Measurements from ENCODE around the gene UBQLN1. TPM values are rescaled to one million over a fixed set of nuclear protein-coding genes. Genes with fewer than 3 reads are reported as not detected.
"Not testable (repeated sequence)": the region's sequence is repeated elsewhere in the genome, so short reads cannot be mapped to it uniquely, and the experiment has no call there.

The UBQLN1 gene
- total RNA-seq, 1 donor from 2014 or later = 116 TPM

GRCh38 chr9:83637389-83637788 lies 70.4 kb downstream of the UBQLN1 start:
- no peak for DNase-seq (ENCODE audit: extremely low read depth, low read depth, low spot score)

- no peak for DNase-seq (ENCODE audit: extremely low read depth, low read depth, low spot score)
Observed at GRCh38 chr9:83636813-83637212, 70.9 kb downstream of the UBQLN1 start.

DNA sequence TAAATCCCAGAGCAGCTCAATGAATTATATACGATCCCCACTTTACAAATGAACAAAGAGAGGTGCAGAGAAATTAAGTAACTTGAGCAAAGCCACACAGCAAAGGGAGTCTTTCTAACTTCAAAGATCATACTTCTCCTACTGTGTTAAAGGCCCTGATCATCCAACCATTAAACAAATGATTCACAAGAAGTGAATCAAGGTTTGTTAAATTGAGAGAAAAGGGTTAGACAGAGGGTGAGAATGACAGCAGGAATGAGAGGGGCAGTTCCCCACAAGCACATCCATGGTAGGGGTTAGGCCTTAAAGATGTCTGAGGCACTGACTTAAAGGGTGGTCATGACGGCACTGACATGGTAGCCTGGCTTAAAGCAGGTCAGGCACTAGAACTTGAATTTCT lies 74.1 kb downstream of the UBQLN1 start:
- DNase-seq (ENCODE audit: extremely low read depth, low read depth, low spot score) = no peak

- no peak for DNase-seq (ENCODE audit: extremely low read depth, low read depth, low spot score)
Observed at GRCh38 chr9:83633255-83633654, 74.5 kb downstream of the UBQLN1 start.

DNA sequence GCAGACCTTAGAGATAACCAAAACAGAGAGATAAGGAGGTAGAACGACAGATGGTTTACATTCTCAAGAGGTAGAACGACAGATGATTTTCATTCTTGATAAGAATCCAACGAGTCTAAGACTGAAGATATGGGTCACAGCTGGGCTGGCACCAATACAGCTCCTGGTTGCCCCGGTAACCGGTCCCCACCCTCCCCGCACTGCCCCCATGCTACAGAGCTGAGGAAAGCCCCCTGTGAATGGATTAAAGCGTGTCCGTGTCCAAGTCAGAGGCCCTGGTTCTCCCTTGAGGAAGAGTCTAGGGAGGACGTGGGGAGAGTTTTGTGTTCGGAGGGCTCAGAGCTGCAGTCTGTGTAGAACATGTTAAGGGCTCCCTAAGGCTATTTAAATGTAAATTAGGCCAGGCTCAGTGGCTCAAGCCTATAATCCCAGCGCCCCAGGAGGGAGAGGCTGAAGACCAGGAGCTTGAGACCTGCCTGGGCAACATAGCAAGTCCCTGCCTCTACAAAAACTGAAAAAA lies 76.8 kb downstream of the UBQLN1 start:
- DNase-seq (ENCODE audit: extremely low read depth, low read depth, low spot score) = no peak

DNA sequence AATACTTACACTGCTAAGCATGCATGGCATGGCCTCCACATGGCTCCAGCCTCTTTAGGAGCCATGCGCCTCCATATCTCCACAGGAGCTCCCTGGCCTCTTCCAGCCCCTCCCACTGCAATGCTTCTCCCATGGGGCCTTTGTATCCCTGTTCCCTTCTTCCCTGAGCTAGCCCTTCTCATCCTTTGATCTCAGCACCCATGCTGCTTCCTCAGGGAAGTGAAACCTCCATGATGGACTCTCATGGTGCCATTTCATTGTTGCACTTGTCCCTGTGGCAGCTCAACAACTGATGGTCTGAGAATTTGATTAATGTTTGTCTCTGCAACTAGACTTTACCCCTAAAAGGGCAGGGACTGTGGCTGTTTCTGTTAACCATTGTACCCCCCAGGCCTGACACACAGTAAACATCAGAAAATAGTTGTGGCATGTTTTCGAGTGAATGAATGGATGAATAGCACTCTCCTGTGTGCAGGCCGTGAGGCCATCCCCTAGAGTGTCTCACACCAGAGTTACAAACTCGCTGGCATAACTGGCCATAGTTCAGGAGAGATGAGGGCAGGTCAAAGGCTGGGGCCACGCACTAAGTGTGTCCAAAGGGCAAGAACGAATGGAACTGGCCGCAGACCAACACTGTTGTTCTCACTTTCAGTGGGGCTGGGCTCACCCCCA lies 78.2 kb downstream of the UBQLN1 start:
- no peak for DNase-seq (ENCODE audit: extremely low read depth, low read depth, low spot score)

- no peak for DNase-seq (ENCODE audit: extremely low read depth, low read depth, low spot score)
Observed at GRCh38 chr9:83628540-83628939, 79.2 kb downstream of the UBQLN1 start.

GRCh38 chr9:83625178-83625577 lies 82.6 kb downstream of the UBQLN1 start:
- no peak for DNase-seq (ENCODE audit: extremely low read depth, low read depth, low spot score)

- no peak for DNase-seq (ENCODE audit: extremely low read depth, low read depth, low spot score)
Observed at GRCh38 chr9:83623679-83624076, 84.1 kb downstream of the UBQLN1 start.

DNA sequence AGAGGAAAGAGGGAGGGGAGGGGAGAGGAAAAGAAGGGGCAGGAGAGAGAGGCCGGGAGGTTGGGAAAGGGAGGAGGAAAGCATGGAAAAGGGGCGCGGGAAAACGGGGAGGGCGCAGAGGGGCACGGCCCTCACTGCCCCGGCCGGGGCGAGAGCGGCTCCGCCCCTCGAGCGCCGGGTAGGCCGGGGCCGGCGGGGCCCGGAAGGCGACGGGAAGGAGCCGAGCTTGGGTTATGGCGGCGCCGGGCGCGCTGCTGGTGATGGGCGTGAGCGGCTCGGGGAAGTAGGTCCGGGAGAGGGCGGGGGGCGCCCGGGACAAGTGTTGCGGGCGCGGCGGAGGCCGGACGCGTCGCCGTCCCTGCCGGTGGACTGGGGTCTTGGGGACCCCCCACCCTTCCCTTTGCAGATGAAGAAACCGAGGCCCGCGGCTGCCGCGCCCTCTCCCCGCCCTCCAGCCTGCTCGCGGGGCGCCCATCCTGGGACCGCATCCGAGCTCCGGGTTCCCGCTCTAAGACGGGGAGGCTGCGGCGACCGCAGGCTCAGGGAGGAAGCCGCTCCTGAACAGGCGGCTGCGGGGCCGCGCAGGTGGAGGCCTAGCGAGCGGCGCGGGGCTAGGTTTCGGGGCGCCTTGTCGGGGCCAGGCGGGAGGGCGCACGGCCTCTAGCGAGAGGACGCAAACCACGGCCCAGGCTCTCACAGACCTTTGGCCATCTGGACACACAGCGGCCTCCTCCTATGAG lies 84.6 kb downstream of the UBQLN1 start, which contains the start of gene IDNK:
TSS of gene IDNK (plus strand) at position 205 of the 740 bp plus-strand sequence. CDS start at position 234, 29 bp downstream.
- DNase-seq (ENCODE audit: extremely low read depth, low read depth, low spot score) = no peak

DNA sequence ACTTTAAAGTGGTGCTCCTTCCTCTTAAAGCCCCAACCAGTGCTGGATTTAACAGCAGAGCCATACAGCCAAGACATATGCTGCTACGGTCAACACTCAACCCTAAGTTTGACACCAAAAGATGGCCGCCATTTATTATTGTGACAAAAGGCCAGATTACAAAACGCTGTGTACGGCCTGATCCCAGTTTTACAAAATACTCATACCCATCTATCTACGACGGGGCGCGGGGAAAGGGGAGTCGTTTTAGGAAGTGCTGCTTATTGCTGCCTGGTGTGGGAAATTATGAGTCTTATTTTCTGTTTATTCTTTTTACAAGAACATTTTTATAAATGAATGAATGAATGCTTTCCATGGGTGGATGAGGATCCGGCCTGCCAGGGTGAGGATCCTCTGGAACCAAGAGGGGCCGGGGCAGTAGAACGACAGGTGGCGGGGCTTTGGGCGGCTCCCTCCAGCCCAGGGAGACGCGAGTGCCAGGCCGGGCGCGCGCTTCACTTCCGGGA lies 85.3 kb downstream of the UBQLN1 start:
- no peak for DNase-seq (ENCODE audit: extremely low read depth, low read depth, low spot score)

DNA sequence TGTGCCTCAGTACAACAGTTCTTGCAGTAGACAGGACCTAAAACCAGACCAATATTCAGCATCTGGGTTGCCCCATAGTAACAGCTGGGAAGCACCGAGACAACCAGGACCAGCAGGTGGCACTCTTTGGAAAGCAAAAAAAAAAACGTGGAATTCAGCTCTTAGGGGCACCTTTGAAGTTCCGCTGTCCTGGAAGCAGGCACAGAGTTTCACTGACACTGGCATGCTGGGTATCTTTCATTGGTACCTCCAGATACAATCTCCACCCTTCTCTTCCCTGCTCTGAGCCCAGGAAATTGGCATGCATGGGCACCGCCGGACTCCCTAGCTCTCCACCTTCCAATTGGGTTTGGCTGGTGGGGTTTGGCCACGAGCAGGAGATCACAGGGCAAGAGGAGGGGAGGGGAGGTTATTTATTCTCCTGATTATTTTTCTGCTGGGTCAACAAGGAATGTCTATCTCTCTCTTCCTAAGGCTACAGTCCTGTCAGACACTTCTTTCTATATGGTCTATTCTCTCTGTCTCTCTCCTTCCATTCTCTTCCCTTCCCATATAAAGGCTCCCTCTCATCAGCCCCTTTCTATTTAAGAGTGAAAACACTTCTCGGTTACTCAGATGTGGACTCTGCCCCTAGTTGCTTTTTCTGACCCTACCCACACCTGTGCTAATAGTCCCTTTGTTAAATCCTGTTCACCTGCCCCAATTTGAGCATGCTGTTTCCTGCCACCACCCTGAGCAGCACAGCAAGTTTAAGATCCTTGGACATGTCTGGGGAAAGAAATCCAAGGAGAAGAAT lies 86.7 kb downstream of the UBQLN1 start:
- DNase-seq (ENCODE audit: extremely low read depth, low read depth, low spot score) = peak; percentile 37

DNA sequence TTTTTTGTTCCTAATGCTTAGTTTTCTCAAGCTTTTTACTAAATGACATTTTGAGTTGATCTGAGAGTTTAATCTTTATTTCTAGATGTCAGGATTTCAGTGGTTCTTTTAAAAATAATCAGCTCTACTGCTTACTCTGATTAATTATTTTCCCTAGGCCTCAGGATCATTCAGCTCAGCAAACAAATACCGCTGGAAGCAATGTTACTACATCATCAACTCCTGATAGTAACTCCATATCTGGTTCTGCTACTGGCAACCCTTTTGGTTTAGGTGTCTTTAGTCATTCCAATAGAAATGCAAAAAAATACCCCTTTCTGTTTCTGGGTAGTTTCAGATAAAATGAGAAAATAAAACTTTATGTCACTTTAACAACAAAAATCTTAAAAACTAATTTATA lies 90.5 kb downstream of the UBQLN1 start:
- DNase-seq (ENCODE audit: extremely low read depth, low read depth, low spot score) = no peak

GRCh38 chr9:83613298-83613697 lies 94.5 kb downstream of the UBQLN1 start:
- not testable (repeated sequence) for DNase-seq (ENCODE audit: extremely low read depth, low read depth, low spot score)

Other genes with a start within 250 kb of the UBQLN1 start
- gene FRMD3, start 169.6 kb downstream of the UBQLN1 start, total RNA-seq = 6.1 TPM in 2 replicates
- 4.6 and 4.9 TPM in 2 replicates for gene IDNK, start 84.8 kb downstream of the UBQLN1 start, total RNA-seq
- gene GKAP1, start 109.8 kb upstream of the UBQLN1 start, total RNA-seq = 0.78 and 1.9 TPM in 2 replicates
- 2.4 and 4.1 TPM in 2 replicates for gene KIF27, start 213.5 kb upstream of the UBQLN1 start, total RNA-seq